Measurements from ENCODE around the gene TUFT1. TPM values are rescaled to one million over a fixed set of nuclear protein-coding genes. Genes with fewer than 3 reads are reported as not detected.
"Not testable (repeated sequence)": the region's sequence is repeated elsewhere in the genome, so short reads cannot be mapped to it uniquely, and the experiment has no call there.

Gene TUFT1
- polyA plus RNA-seq, 5 donors = 6.5 to 8.9 (median 7.1) TPM

GRCh38 chr1:151574575-151575529 is 34.7 kb downstream of the TUFT1 start:
- DNase-seq = no peak

GRCh38 chr1:151577173-151577572 is 37.1 kb downstream of the TUFT1 start:
- no peak for DNase-seq

- no peak for DNase-seq
These were observed 38.8 kb downstream of the TUFT1 start for GRCh38 chr1:151578941-151579340.

GRCh38 chr1:151579436-151580225 is 39.5 kb downstream of the TUFT1 start:
- no peak for DNase-seq

DNA sequence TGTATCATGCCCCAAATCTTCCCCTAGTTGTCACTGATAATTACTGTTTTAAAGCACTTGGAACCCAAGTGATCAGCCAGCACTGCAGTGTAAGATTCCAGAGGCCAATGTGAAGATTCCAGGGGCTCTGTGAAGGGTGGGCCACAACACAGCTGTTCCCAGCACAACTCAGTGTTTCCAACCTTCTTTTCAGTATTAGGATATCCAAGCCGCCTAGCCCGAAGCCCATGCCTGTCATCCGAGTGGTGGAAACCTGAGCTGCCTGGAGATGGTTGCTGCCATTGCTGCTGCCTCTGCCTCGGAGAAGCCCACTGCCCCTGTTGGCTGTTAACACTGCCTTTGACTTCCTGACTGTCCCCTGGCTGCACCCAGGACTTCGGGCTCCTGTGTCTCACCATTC is 41.3 kb downstream of the TUFT1 start:
- no peak for DNase-seq

DNA sequence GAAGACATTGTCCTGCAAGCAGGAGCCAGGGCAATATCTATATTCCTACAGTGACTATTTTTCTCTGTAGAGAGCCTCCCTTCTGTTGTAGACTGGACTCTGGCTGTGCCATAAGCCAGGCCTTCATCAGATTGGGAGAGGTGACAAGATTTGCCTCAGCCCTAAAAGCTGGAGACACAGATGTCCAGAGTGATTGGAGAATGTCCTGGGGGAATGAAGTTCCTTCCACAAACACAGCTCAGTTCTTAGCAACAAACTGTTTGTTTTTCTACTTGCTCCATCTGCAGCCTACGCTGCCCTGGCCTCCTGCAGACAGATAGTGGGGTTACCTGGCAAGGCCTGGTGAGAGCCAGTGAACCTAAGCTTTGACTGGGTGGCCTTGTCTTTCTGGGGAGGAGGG is 41.8 kb downstream of the TUFT1 start:
- no peak for DNase-seq

- no peak for DNase-seq
These were observed 43.7 kb downstream of the TUFT1 start for GRCh38 chr1:151583796-151584195.

DNA sequence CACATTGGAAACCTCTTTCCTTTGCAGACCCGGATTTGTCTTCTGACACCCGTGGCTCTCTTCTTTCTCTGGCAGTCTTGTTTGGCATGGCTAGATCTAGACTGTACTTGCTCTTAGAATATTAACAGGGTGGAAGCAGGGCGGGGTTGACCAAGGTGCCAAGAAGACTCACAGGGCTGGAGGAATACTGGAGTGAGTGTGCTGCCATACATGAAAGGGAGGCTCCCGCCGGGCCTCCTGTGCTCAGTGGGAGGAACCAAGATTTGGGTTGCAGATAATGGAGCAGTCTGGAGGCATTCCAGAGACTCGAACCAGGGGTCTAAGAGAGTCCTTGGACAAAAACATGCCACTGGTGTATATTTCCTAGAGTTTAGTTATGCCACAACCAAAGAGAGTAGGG is 44.2 kb downstream of the TUFT1 start:
- no peak for DNase-seq

DNA sequence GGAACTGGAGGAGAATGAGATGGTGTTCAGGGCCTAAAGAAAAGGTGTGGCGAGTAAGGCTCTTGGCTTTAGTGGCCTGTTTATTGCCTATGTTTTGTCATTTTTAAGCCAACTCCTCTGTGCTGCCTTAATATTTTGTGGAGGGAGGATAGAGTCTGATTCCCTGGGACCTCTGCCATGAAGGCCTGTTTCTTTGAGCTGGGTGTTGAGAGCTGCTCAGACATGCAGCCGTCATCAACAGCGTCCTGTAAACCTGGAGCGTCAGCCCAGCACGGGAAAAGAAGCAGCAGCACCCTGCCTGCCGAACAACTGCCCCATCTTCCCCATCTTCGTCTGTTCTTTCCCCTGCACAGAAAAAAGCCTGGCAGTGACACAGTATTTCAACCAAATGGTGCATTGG is 44.7 kb downstream of the TUFT1 start:
- no peak for DNase-seq

GRCh38 chr1:151585622-151586021 is 45.5 kb downstream of the TUFT1 start:
- peak in 1 of 2 donors; percentile 6 for DNase-seq

GRCh38 chr1:151590961-151591360 is 50.9 kb downstream of the TUFT1 start:
- no peak for DNase-seq

GRCh38 chr1:151593730-151594129 is 53.6 kb downstream of the TUFT1 start:
- no peak for DNase-seq

- DNase-seq = peak; percentile 32 to 41
These were observed 54.1 kb downstream of the TUFT1 start for GRCh38 chr1:151594143-151594625.

DNA sequence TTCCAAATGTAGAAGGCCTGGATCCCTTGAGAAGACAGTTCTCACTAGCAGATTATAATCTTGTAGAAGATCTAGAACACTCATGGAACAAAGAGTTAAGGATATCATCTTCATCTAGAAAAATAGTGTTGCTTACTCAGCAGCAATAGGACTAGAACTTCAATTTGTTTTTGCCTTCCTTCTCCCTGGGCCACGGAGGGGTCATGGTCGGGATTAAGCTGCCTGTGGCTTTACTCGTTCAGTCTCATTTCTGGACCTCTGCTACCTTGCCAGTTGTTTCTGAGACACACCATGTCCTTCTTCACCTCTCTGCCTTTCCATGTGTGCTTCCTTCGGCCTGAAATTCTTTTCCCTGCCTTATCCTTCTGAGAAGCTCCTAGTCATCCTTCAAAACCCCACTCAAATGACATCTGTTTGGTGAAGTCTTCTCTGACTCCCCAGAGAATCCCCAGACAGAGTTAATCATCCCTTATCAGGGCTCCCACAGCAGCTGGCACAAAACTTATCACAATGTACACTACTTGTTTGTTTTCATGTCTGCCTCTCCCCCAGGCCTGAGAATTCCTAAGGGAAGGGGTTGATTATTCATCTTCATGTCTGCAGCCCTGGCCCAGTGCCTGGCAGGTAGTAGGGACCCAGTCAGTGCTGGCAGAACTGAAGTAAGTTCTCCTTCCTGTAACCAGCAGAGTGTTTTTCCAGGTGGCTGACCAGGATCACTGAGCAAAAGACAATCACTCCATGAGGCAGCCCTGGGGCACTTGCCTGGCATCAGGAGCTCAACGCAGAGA is 56.3 kb downstream of the TUFT1 start:
- no peak for DNase-seq

DNA sequence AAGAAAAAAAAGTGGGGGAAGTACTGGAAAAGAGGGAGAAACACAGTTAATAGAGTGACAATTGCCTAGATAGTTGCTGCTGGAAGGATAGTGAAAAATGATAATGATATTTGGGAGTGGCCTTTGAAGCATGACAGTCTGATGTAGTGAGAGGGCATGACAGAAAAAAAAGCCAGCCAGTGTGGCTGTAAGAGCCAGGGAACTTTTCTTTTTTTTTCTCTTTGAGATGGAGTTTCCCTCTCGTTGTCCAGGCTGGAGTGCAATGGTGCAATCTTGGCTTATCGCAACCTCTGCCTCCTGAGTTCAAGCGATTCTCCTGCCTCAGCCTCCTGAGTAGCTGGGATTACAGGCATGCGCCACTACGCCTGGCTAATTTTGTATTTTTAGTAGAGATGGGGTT is 62.4 kb downstream of the TUFT1 start:
- DNase-seq = not testable (repeated sequence)

DNA sequence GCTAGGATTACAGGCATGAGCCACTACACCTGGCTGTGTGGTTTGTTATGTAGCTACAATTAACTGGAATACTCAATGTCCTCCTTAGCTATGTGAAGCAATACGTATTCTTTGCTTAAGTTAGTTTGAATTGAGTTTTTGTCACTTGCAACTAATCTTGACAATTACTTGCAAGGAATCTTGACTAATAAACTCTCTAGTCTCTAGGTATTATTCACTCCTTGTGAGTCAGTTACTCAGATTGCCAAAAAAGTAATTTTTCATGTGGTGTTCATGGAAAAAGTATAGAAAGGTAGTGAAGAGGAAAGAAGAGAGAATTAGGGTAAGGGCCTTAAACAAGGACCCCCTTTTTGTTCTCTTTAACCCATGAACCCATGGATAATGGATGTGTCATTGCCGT is 64.2 kb downstream of the TUFT1 start:
- DNase-seq = no peak

DNA sequence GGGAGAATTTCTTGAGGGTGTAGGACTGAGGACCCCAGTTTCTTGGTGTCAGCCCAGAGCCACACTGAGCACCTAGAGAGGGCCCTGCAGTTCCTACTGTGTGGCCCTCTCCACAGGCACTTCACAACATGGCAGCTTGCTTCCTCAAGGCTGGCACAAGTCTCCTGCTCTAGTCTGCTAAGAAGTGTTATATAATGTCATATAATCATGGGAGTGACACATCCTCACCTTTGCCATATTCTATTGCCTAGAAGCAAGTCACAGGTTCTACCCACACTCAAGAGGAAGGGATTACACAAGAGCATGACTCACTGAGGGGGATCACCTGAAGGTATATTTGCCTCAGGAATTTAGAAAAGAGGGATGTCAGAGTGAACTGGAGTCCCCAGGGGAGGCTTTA is 66.3 kb downstream of the TUFT1 start:
- DNase-seq = no peak

DNA sequence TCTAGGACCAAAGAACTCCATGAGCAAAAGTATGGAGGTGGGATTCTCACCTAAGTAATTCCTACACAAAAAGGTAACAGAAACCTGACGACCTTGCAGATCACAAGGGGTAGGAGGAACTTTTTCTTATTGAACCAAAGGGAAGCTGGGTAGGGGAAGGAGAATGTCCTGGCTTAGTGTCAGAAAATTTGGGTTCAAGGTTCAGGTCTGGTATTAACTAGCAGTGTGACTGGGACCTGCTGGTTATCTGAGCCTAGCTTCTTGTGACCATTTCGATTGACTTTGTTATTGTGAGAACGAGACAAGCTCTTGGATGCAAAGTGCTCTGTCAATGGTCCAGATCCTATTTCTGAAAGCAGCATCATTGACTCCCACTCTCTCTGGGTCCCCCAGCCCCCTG is 66.7 kb downstream of the TUFT1 start:
- DNase-seq = no peak

DNA sequence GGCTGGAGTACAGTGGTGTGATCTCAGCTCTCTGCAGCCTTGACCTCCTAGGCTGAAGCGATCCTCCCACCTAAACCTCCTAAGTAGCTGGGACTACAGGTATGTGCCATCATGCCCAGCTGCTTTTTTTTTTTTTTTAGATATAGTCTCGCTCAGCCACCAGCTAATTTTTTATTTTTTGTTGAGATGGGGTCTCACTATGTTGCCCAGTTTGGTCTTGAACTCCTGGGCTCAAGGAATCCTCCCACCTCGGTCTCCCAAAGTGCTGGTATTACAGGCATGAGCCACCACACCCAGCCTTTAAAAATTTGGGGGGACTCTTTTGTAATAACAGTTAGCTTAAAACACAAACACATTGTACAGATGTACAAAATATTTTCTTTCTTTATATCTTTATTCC is 70.0 kb downstream of the TUFT1 start:
- no peak for DNase-seq

- DNase-seq = peak; percentile 52 to 68
These were observed 71.2 kb downstream of the TUFT1 start for GRCh38 chr1:151611288-151611790.

DNA sequence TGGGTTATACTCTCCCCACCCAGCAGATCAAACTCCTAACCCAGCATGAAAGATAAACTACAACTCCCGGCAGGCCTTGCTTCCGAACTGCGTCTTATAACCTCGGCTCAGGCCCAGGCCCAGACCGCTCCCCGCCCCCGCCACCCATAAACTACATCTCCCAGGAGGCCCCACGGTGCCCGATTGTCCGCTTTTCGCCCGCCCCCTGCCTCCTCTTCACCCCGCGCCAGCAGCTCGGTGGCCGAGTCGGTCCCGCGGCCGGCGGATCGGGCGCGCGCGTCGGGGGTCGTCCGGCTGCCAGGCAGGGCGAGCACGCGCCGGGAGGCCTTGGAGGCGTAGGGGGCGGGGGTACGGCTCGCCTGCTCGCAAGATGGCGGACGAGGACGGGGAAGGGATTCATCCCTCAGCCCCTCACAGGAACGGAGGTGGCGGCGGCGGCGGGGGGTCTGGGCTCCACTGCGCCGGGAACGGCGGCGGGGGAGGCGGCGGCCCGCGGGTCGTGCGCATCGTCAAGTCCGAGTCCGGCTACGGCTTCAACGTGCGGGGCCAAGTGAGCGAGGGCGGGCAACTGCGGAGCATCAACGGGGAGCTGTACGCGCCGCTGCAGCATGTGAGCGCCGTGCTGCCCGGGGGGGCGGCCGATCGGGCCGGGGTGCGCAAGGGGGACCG is 71.9 kb downstream of the TUFT1 start, which contains the start of gene SNX27:
TSS of gene SNX27 (plus strand) at position 219 of the 669 bp plus-strand sequence. CDS start at position 371, 152 bp downstream.
- peak; percentile 91 to 94 for DNase-seq

Measured in right lung (tissue), 5 donors.